Peyer's patch (tissue), 4 donors: ENCODE data around the gene TRMT112. TPM values are rescaled to one million over a fixed set of nuclear protein-coding genes. Genes with fewer than 3 reads are reported as not detected.
"Not testable (repeated sequence)": the region's sequence is repeated elsewhere in the genome, so short reads cannot be mapped to it uniquely, and the experiment has no call there.

Experiments
- DNase-seq, 3 donors: peaks; one replicate each; pipeline ENCODE4 v3.0.0-alpha.2; 2017 to 2019
- H3K27ac ChIP-seq, 4 donors: fragments of 200-600 bp; sonication (generic); one replicate each; pipeline ENCODE4 v1.5.1; 2016 to 2019
- H3K27me3 ChIP-seq, 2 donors: fragments of 200-600 bp; sonication (generic); one replicate each; pipeline ENCODE4 v1.5.1; 2019
- H3K36me3 ChIP-seq, 3 donors: fragments of 200-600 bp; sonication (generic); one replicate each; pipeline ENCODE4 v1.5.1; 2016 to 2019
- H3K4me1 ChIP-seq, 4 donors: fragments of 200-600 bp; sonication (generic); one replicate each; pipeline ENCODE4 v1.5.1; 2016 to 2019
- H3K4me3 ChIP-seq, 4 donors: fragments of 200-600 bp; sonication (generic); 1 replicate in 3 of 4; 2 replicates in 1 of 4; pipeline ENCODE4 v1.5.1; 2016 to 2019; ENCODE audit warnings: mild to moderate bottlenecking in 1 of 4
- H3K9me3 ChIP-seq, 4 donors: fragments of 200-600 bp; sonication (generic); one replicate each; pipeline ENCODE4 v1.5.1; 2016 to 2019; ENCODE audit warnings: mild to moderate bottlenecking in 1 of 4
- CTCF ChIP-seq, 6 experiments: fragments of 450-650 bp in 4 of 6; fragments of 200-600 bp in 2 of 6; sonication (generic) in 1 of 6; IDR thresholded peaks; one replicate each; pipeline ENCODE4 v1.5.1; 2017 to 2019; ENCODE audit warnings: antibody characterized with exemption in 6 of 6, mild to moderate bottlenecking in 3 of 6, moderate library complexity in 1 of 6
- POLR2A ChIP-seq, 2 donors: fragments of 450-650 bp; IDR thresholded peaks; one replicate each; pipeline ENCODE4 v1.5.1; 2017; ENCODE audit warnings: antibody characterized with exemption in 2 of 2, mild to moderate bottlenecking in 2 of 2, moderate library complexity in 2 of 2
- total RNA-seq, 4 donors: library from RNA; depleted of rRNA; stranded (reverse); fragments of >200 nt; gene quantifications; one replicate each; pipeline ENCODE4 v1.1.0, GENCODE V29; 2016

Gene TRMT112
- total RNA-seq, 4 donors from 2014 or later = 55.3 to 163 (median 63.1) TPM

DNA sequence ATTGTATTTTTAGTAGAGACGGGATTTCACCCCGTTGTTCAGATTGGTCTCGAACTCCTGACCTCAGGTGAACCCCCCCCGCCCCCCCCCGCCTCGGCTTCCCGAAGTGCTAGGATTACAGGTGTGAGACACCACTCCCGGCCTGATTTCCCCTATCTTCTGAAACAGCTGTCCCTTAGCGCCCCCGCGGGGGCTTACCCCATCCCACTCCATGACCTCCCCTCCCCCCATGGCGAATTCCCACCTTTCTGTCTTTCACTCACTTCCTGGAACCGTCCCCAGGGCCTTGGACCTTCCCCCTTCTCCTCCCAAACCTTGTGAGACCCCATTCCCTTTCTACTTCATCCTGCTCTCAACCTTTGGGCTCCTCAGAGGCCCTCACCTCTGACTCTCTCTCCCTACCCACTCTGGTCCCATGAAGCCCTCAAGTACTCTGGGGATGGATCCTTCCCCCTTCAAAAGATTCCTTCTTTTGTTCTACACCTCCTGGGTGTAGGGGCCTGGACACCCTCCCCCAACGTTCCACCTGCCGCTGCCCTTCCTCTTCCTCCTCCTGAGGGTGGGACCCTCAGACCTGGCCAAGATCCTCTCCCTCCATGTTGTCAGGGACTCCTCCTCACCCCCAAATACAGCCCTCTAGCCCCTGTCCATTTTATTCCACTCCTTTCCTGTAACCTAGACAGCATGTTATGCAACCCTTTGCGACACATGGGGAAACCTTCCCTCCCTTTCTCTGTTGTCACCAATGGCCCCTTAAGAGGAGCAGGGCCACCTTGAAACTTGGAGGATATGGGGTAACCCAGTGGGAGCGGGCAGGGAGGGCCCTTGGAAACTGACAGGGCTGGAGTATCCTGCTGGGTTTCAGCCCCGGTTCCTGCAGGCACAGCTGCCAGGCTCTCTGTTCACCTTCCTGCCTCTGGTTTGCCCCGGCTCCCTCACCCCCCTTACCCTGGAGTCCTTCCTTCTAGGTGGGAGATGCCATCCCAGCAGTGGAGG is 1.7 kb upstream of the TRMT112 start:
- peak overlapping the region; percentile 94 to 99 (median 96) for H3K27ac ChIP-seq
- TF ChIP-seq CTCF (IDR thresholded peaks at IDR 0.05) (no peak), POLR2A (IDR thresholded peaks at IDR 0.05) (no peak)
- DNase-seq = peak in 2 of 3 donors; percentile 50 to 57
- no peaks in the 10 kb centered on the region for H3K9me3 ChIP-seq
- peak overlapping the region; percentile 60 to 88 (median 74) for H3K4me3 ChIP-seq
- H3K4me1 ChIP-seq = peaks cover 0 to 64% (median 4%) of the 10 kb centered on the region in 4 donors
- H3K27me3 ChIP-seq = no peaks in the 10 kb centered on the region
- peaks cover 0 to 32% (median 0%) of the 10 kb centered on the region in 3 donors for H3K36me3 ChIP-seq

- H3K4me3 ChIP-seq = peak within 1 kb of the TSS; percentile 60 to 88 (median 74)
- H3K27me3 ChIP-seq = no peaks in the 10 kb centered on the region
- peak; percentile 90 to 93 for TF ChIP-seq POLR2A (IDR thresholded peaks at IDR 0.05)
- peak; percentile 43 to 89 (median 67) for TF ChIP-seq CTCF (IDR thresholded peaks at IDR 0.05)
- peaks cover 0 to 41% (median 0%) of the 10 kb centered on the region in 3 donors for H3K36me3 ChIP-seq
- no peaks in the 10 kb centered on the region for H3K9me3 ChIP-seq
- peak; percentile 91 to 98 (median 97) for DNase-seq
- peak within 1 kb of the TSS; percentile 94 to 99 (median 96) for H3K27ac ChIP-seq
- H3K4me1 ChIP-seq = peaks cover 0 to 73% (median 4%) of the 10 kb centered on the region in 4 donors
Observed at GRCh38 chr11:64317961-64318765, 804 bp upstream of the TRMT112 start, which contains the start of gene PRDX5. PRDX5 (plus strand) TSS chr11:64318121; CDS start chr11:64318216, 95 bp downstream.

DNA sequence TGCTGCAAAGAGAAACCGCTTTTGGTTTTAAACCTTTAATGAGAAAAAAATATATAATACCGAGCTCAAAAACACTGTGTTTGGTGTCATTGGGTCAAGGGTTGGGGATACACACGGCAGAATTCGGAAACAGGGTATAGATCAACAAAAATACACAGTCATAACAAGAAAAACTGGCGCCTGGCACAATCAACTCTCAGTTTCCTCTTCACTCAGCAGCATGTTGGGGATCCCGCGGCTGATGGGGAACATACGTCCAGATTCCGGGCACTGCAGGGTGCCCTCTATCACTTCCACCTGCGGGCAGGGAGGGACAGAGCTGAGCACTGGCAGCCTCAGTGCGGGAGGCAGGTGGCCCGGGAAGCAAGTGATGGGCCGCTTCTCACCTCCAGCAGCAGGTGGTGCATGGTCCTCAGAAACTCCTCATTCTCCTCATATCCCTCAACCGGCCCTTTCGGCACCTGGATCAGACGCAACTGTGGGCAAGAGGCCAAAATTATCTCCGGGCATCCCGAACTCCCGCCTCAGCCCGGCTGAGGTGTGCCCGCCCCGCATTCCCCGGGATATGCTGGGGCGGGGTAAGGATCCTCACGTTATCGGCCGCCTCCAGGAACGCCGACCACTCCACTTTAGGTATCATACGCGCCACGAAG is 561 bp downstream of the TRMT112 start:
- TF ChIP-seq POLR2A (IDR thresholded peaks at IDR 0.05) = no peak
- TF ChIP-seq CTCF (IDR thresholded peaks at IDR 0.05) = peak in 4 of 6 experiments; percentile 18 to 38 (median 28)
- peak in 2 of 3 donors; percentile 50 to 77 for DNase-seq
- no peaks in the 10 kb centered on the region for H3K27me3 ChIP-seq
- peaks cover 0 to 44% (median 0%) of the 10 kb centered on the region in 3 donors for H3K36me3 ChIP-seq
- H3K27ac ChIP-seq = peak overlapping the region; percentile 94 to 99 (median 96)
- peak overlapping the region; percentile 60 to 88 (median 74) for H3K4me3 ChIP-seq
- H3K4me1 ChIP-seq = peaks cover 0 to 77% (median 4%) of the 10 kb centered on the region in 4 donors
- no peaks in the 10 kb centered on the region for H3K9me3 ChIP-seq

DNA sequence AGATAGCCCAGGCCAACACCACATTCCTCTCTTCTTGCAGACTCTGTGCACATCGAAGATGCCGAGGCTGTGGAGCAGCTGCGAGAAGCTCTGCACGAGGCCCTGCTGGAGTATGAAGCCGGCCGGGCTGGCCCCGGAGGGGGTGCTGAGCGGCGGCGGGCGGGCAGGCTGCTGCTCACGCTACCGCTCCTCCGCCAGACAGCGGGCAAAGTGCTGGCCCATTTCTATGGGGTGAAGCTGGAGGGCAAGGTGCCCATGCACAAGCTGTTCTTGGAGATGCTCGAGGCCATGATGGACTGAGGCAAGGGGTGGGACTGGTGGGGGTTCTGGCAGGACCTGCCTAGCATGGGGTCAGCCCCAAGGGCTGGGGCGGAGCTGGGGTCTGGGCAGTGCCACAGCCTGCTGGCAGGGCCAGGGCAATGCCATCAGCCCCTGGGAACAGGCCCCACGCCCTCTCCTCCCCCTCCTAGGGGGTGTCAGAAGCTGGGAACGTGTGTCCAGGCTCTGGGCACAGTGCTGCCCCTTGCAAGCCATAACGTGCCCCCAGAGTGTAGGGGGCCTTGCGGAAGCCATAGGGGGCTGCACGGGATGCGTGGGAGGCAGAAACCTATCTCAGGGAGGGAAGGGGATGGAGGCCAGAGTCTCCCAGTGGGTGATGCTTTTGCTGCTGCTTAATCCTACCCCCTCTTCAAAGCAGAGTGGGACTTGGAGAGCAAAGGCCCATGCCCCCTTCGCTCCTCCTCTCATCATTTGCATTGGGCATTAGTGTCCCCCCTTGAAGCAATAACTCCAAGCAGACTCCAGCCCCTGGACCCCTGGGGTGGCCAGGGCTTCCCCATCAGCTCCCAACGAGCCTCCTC is 1.5 kb downstream of the TRMT112 start:
- not testable (repeated sequence) for DNase-seq, H3K27me3 ChIP-seq, H3K9me3 ChIP-seq
- H3K36me3 ChIP-seq = peaks cover 0 to 43% (median 0%) of the 10 kb centered on the region in 3 donors
- peak overlapping the region in 1 of 4 donors; percentile 81 for H3K4me3 ChIP-seq
- peaks cover 0 to 69% (median 4%) of the 10 kb centered on the region in 4 donors for H3K4me1 ChIP-seq
- peak overlapping the region; percentile 94 to 99 (median 96) for H3K27ac ChIP-seq
